Right lobe of liver (tissue), 4 donors: ENCODE measurements around the gene AMOTL2.

Experiments used
- CTCF ChIP-seq, 4 donors: fragments of 200-600 bp in 3 of 4; fragments of 450-650 bp in 1 of 4; IDR thresholded peaks; one replicate each; pipeline versions ENCODE4 v1.5.1 to v1.8.0; 2016 to 2022; ENCODE audit warnings: antibody characterized with exemption in 4 of 4, mild to moderate bottlenecking in 2 of 4
- POLR2A ChIP-seq: fragments of 450-650 bp; IDR thresholded peaks from one replicate; pipeline ENCODE4 v1.6.1; 2017; ENCODE audit warnings: antibody characterized with exemption, mild to moderate bottlenecking
- donor health status: DM: no; HTN: no; CAD: no.
- donor health status: DM: no; HTN: no; CAD: no.
- donor health status: DM: no; HTN: yes; CAD: no.

GRCh38 chr3:134388788-134389485 is 14.7 kb upstream of the AMOTL2 start:
- TF ChIP-seq CTCF (IDR thresholded peaks at IDR 0.05) = no peak
- no peak for TF ChIP-seq POLR2A
